ENCODE measurements around the gene MICOS13. TPM values are rescaled to one million over a fixed set of nuclear protein-coding genes. Genes with fewer than 3 reads are reported as not detected.

The MICOS13 gene
- total RNA-seq, 2 experiments from 2014 or later: 21.7 to 23.0 TPM

GRCh38 chr19:5680084-5680436 is 256 bp downstream of the MICOS13 start:
- Histone ChIP-seq H3K9me3 (ENCODE audit: control insufficient read depth in 1 of 2, insufficient read depth in 1 of 2, low read length in 2 of 2) (no peaks in the 10 kb centered on the region), H3K27me3 (ENCODE audit: control insufficient read depth in 1 of 2, insufficient read depth in 2 of 2, low read length in 2 of 2) (no peaks in the 10 kb centered on the region), H3K4me3 (ENCODE audit: low read length) (peak overlapping the region; percentile 100), H3K27ac (ENCODE audit: low read depth in 1 of 2, low read length in 2 of 2) (peak overlapping the region; percentile 89 to 100), H3K36me3 (ENCODE audit: insufficient read depth, low read length) (peaks cover 3% of the 10 kb centered on the region), H3K4me1 (ENCODE audit: insufficient read depth, low read length) (peaks cover 24% of the 10 kb centered on the region)
- ChIA-PET CTCF (no interaction called here), POLR2A (interaction anchor here (1.6 to 2.0 kb wide), 3 partner anchors 10 to 57 kb away, joined by 6 to 11 read pairs (median 8); partner anchors contain the start of genes CATSPERD, LONP1, RPL36 and SAFB)
- peaks cover 30% of the 10 kb centered on the region for H3K4me1 Mint-ChIP-seq (ENCODE audit: low read depth)
- peak overlapping the region; percentile 95 for H3K27ac Mint-ChIP-seq
- no peaks in the 10 kb centered on the region for H3K9me3 Mint-ChIP-seq
- no peak for TF ChIP-seq CTCF (IDR thresholded peaks at IDR 0.05)
- DNase-seq (peak in 1 of 14 experiments; percentile 20), ATAC-seq (ENCODE audit: poor library complexity) (no peak)
- peak overlapping the region; percentile 99 for H3K4me3 Mint-ChIP-seq
- intact Hi-C loops (cut with DNase I, micrococcal nuclease): loop anchor here (1.0 to 10.0 kb wide), 6 partner anchors 40 to 885 kb away; partner anchors contain the start of genes CATSPERD (in 2 of the 2), LONP1 (in 2 of the 2), CLPP (in 1 of the 2) and FEM1A (in 1 of the 2)
- peaks cover 10% of the 10 kb centered on the region for H3K36me3 Mint-ChIP-seq (ENCODE audit: low read depth)
- H3K27me3 Mint-ChIP-seq: no peaks in the 10 kb centered on the region

GRCh38 chr19:5679289-5680083 is 830 bp downstream of the MICOS13 start:
- ATAC-seq (ENCODE audit: poor library complexity) (no peak), DNase-seq (peak in 1 of 14 experiments; percentile 52)
- Mint-ChIP-seq H3K4me3 (peak overlapping the region; percentile 99), H3K4me1 (ENCODE audit: low read depth) (peaks cover 30% of the 10 kb centered on the region), H3K9me3 (no peaks in the 10 kb centered on the region), H3K36me3 (ENCODE audit: low read depth) (peaks cover 10% of the 10 kb centered on the region), H3K27me3 (no peaks in the 10 kb centered on the region), H3K27ac (peak overlapping the region; percentile 95)
- intact Hi-C loops (cut with DNase I, micrococcal nuclease): loop anchor here (1.0 to 10.0 kb wide), 7 partner anchors 41 to 885 kb away; partner anchors contain the start of genes CATSPERD (in 2 of the 2), LONP1 (in 2 of the 2), CLPP (in 1 of the 2) and FEM1A (in 1 of the 2)
- TF ChIP-seq CTCF (IDR thresholded peaks at IDR 0.05): no peak
- ChIA-PET CTCF (no interaction called here), POLR2A (interaction anchor here (1.6 to 2.0 kb wide), 3 partner anchors 11 to 57 kb away, joined by 6 to 11 read pairs (median 8); partner anchors contain the start of genes CATSPERD, LONP1, RPL36 and SAFB)
- Histone ChIP-seq H3K9me3 (ENCODE audit: control insufficient read depth in 1 of 2, insufficient read depth in 1 of 2, low read length in 2 of 2) (no peaks in the 10 kb centered on the region), H3K36me3 (ENCODE audit: insufficient read depth, low read length) (peaks cover 3% of the 10 kb centered on the region), H3K27me3 (ENCODE audit: control insufficient read depth in 1 of 2, insufficient read depth in 2 of 2, low read length in 2 of 2) (no peaks in the 10 kb centered on the region), H3K4me1 (ENCODE audit: insufficient read depth, low read length) (peaks cover 24% of the 10 kb centered on the region), H3K27ac (ENCODE audit: low read depth in 1 of 2, low read length in 2 of 2) (peak overlapping the region; percentile 89 to 100), H3K4me3 (ENCODE audit: low read length) (peak overlapping the region; percentile 100)

GRCh38 chr19:5678071-5678718 is 2.1 kb downstream of the MICOS13 start:
- no peak for TF ChIP-seq CTCF (IDR thresholded peaks at IDR 0.05)
- ATAC-seq (ENCODE audit: poor library complexity): no peak
- no peaks in the 10 kb centered on the region for H3K27me3 Mint-ChIP-seq

More at GRCh38 chr19:5678071-5678718, 2.1 kb downstream of the MICOS13 start:
- H3K27ac ChIP-seq (ENCODE audit: low read depth in 1 of 2, low read length in 2 of 2): no peak overlapping the region
- Mint-ChIP-seq H3K36me3 (ENCODE audit: low read depth) (peaks cover 10% of the 10 kb centered on the region), H3K9me3 (no peaks in the 10 kb centered on the region), H3K27ac (no peak overlapping the region), H3K4me1 (ENCODE audit: low read depth) (peaks cover 30% of the 10 kb centered on the region), H3K4me3 (no peak overlapping the region)
- intact Hi-C loops (cut with DNase I, micrococcal nuclease): loop anchor here in 1 of 2 experiments (2.0 kb wide), 1 partner anchor 53 kb away; no protein-coding TSS in a partner anchor
- H3K9me3 ChIP-seq (ENCODE audit: control insufficient read depth in 1 of 2, insufficient read depth in 1 of 2, low read length in 2 of 2): no peaks in the 10 kb centered on the region
- ChIA-PET CTCF (no interaction called here), POLR2A (interaction anchor here (2.0 kb wide), 1 partner anchor 12 kb away, joined by 11 read pairs; the partner anchor contains the start of gene RPL36)
- peaks cover 24% of the 10 kb centered on the region for H3K4me1 ChIP-seq (ENCODE audit: insufficient read depth, low read length)
- peaks cover 3% of the 10 kb centered on the region for H3K36me3 ChIP-seq (ENCODE audit: insufficient read depth, low read length)
- H3K4me3 ChIP-seq (ENCODE audit: low read length): no peak overlapping the region
- DNase-seq: peak in 1 of 14 experiments; percentile 40
- no peaks in the 10 kb centered on the region for H3K27me3 ChIP-seq (ENCODE audit: control insufficient read depth in 1 of 2, insufficient read depth in 2 of 2, low read length in 2 of 2)

Data from CD4-positive, alpha-beta T cell (primary cell).